Stimulated activated CD4-positive, alpha-beta T cell treated with anti-CD3 and anti-CD28 coated beads, Interleukin-2, amount 100 ng/mL, for 48 hours (primary cell): ENCODE data around the gene N4BP2.
"Not testable (repeated sequence)": the region's sequence is repeated elsewhere in the genome, so short reads cannot be mapped to it uniquely, and the experiment has no call there.

Experiments
- DNase-seq, 2 donors: peaks; one replicate each; pipeline ENCODE4 v3.0.0-alpha.2; 2020

The N4BP2 gene

GRCh38 chr4:40093400-40093799 lies 36.8 kb downstream of the N4BP2 start:
- DNase-seq, result not testable (repeated sequence)

GRCh38 chr4:40099010-40099409 lies 42.4 kb downstream of the N4BP2 start:
- no peak for DNase-seq

- DNase-seq, result not testable (repeated sequence)
These were observed 50.5 kb downstream of the N4BP2 start for GRCh38 chr4:40107150-40107549.

GRCh38 chr4:40112027-40112792 lies 55.6 kb downstream of the N4BP2 start:
- DNase-seq, result no peak

GRCh38 chr4:40114206-40114605 lies 57.6 kb downstream of the N4BP2 start:
- DNase-seq, result no peak

GRCh38 chr4:40118861-40119260 lies 62.2 kb downstream of the N4BP2 start:
- DNase-seq, result no peak

GRCh38 chr4:40119344-40119743 lies 62.7 kb downstream of the N4BP2 start:
- no peak for DNase-seq

GRCh38 chr4:40121515-40121914 lies 64.9 kb downstream of the N4BP2 start:
- peak in 1 of 2 donors; percentile 9 for DNase-seq

GRCh38 chr4:40122941-40123340 lies 66.3 kb downstream of the N4BP2 start:
- no peak for DNase-seq

- no peak for DNase-seq
These were observed 68.0 kb downstream of the N4BP2 start for GRCh38 chr4:40124690-40125089.

GRCh38 chr4:40130401-40131036 lies 73.9 kb downstream of the N4BP2 start:
- no peak for DNase-seq

GRCh38 chr4:40132816-40133215 lies 76.2 kb downstream of the N4BP2 start:
- no peak for DNase-seq

GRCh38 chr4:40134206-40134917 lies 77.7 kb downstream of the N4BP2 start:
- no peak for DNase-seq

- not testable (repeated sequence) for DNase-seq
These were observed 79.6 kb downstream of the N4BP2 start for GRCh38 chr4:40136202-40136601.

- DNase-seq, result no peak
These were observed 83.5 kb downstream of the N4BP2 start for GRCh38 chr4:40140196-40140595.

- not testable (repeated sequence) for DNase-seq
These were observed 83.9 kb downstream of the N4BP2 start for GRCh38 chr4:40140597-40140996.

GRCh38 chr4:40143926-40144508 lies 87.4 kb downstream of the N4BP2 start:
- no peak for DNase-seq

- no peak for DNase-seq
These were observed 88.1 kb downstream of the N4BP2 start for GRCh38 chr4:40144716-40145115.

- DNase-seq, result not testable (repeated sequence)
These were observed 90.8 kb downstream of the N4BP2 start for GRCh38 chr4:40147490-40147889.

GRCh38 chr4:40149960-40150385 lies 93.3 kb downstream of the N4BP2 start:
- DNase-seq, result peak; percentile 63 to 70

GRCh38 chr4:40150932-40151331 lies 94.3 kb downstream of the N4BP2 start:
- DNase-seq, result no peak

- DNase-seq, result no peak
These were observed 96.0 kb downstream of the N4BP2 start for GRCh38 chr4:40152637-40153036.

GRCh38 chr4:40157436-40157835 lies 100.8 kb downstream of the N4BP2 start:
- no peak for DNase-seq
